Endometrial microvascular endothelial cells (primary cell): ENCODE measurements around the gene THBS4. TPM values are rescaled to one million over a fixed set of nuclear protein-coding genes. Genes with fewer than 3 reads are reported as not detected.
"Not testable (repeated sequence)": the region's sequence is repeated elsewhere in the genome, so short reads cannot be mapped to it uniquely, and the experiment has no call there.

Experiments used
- in situ Hi-C: cut with HindIII; loops from 2 replicates; pipeline ENCODE4 v1.10.0; 2017; ENCODE audit warnings: low sequenced_read_pairs, low pct_unique_long_range_greater_than_20kb; ENCODE audit errors: inconsistent ontology term
- total RNA-seq: library from RNA; depleted of rRNA; stranded (reverse); fragments of >200 nt; gene quantifications from one replicate; pipeline ENCODE4 v1.2.3, GENCODE V29; 2015; ENCODE audit errors: inconsistent ontology term

THBS4 gene
- total RNA-seq, 1 donor from 2014 or later: not detected

DNA sequence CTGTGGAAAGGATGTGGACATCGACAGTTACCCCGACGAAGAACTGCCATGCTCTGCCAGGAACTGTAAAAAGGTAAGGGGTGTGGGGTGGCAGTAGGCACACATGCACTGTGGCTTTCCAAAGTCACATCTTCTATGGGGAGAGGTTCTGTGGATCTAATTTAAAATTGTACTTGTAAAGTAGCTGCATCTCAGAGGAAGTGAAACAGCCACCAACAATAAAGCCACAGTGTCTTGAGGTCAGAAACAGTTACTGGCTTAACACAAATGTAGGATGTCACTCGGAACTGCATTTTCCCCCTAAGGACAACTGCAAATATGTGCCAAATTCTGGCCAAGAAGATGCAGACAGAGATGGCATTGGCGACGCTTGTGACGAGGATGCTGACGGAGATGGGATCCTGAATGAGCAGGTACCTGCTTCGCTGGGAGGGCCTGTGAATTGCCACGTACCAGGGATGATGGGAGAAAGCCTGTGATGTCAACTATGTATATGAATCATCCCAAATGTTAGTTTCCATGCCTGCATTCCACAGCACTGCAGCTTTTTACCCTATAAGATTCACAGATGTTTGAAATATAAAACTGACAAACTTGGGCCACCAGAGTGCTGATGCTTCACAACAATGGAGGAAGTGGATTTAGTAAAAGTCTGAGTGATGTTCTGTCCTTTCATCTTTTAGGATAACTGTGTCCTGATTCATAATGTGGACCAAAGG, 35.3 kb downstream of the THBS4 start:
- in situ Hi-C loops: no loop called here

DNA sequence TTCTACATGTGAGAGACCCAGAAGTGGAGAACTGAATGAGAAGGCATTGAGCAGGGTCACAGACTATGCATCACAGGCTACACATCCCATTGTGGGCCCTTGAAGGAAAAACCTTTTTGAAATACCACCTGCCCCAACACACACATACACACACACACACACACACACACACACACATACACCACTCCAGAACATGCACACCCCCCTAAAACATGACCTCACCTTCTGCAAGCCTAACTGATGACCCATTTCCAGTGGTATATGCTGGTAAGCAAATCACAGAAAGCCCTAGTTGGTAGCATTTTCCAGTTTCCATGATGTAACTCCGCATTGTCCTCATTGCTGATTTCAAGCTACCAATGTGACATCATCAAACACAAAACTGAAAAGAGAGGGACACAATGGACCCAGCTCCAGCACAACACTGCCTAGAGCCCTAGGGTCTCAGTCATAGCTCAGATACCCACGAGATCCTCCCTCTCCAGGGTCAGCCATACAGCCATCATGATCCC, 36.4 kb downstream of the THBS4 start:
- in situ Hi-C loops: no loop called here

DNA sequence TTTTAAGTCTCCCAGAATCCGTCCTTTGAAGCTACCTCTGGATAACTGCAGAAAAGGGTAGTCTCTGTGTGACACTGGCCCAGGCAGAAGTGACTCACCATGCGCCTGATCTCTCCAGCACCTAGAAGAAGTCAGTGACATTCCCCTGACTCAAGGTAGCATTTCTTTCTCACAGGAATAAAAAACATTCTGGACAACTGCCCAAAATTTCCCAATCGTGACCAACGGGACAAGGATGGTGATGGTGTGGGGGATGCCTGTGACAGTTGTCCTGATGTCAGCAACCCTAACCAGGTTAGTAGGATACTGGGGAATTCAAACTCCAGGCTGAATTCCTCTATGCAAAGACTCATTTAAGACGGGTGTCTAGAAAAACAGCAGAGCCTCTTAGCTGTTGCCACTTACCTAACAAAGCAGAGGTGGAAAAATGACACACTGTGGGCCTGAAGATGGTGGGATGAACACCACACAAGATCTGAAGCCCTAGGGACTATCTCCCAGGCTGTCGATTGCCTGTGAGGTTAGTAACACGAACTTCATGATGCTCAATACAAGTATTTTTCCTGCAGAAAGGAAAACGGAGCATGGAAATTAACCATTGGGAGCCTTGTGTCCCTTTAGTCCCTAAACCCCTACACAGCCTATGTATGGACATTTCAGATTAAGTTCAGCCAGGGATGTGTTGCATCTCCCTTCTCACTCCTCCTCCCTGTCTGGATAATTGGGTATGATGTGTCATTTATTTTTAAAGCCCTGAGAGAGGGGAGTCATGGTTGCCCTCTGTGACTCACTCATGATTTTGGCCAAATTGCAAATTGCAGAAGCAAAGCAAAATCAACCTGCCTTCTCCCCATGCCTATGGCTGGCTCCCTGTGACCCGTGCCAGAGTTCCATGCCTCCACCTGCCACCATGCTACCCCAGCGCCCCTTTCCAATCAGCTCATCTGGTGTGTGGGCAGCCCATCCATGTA, 37.2 kb downstream of the THBS4 start:
- in situ Hi-C loops: no loop called here

DNA sequence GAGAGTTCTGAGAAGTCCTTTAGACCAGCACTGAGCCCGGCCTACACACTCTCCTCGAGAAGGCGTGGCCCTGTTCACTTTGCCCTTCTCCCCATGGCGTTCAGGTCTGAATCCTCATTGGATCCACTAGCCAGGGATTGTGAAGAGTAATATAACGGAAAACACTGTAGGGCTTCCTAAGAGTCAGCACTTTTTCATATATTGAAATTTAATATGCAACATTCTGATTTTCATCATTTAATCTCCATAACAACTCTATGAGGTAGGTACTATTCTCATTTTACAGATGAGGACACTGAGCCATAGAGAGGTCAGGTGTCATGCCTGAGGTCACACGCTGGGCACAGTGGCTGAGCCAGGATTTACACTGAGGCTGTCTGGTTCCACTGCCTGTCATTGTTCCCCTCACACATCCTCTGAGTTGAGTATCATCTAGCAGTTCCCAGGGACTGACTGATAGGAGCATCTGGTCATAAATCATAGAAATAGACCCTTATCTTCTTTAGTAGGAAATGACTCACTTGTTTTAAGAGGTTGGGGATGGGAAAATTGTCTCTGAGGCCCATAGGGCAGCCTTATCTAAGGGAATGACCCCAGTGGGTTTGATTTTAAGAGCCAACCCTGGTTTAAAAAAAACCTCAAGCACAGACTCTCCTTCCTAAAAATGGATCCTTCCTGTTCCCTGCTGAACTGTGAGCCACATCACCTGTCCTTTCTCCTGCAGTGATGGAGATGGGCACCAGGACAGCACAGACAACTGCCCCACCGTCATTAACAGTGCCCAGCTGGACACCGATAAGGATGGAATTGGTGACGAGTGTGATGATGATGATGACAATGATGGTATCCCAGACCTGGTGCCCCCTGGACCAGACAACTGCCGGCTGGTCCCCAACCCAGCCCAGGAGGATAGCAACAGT, 41.2 kb downstream of the THBS4 start:
- in situ Hi-C loops: no loop called here

DNA sequence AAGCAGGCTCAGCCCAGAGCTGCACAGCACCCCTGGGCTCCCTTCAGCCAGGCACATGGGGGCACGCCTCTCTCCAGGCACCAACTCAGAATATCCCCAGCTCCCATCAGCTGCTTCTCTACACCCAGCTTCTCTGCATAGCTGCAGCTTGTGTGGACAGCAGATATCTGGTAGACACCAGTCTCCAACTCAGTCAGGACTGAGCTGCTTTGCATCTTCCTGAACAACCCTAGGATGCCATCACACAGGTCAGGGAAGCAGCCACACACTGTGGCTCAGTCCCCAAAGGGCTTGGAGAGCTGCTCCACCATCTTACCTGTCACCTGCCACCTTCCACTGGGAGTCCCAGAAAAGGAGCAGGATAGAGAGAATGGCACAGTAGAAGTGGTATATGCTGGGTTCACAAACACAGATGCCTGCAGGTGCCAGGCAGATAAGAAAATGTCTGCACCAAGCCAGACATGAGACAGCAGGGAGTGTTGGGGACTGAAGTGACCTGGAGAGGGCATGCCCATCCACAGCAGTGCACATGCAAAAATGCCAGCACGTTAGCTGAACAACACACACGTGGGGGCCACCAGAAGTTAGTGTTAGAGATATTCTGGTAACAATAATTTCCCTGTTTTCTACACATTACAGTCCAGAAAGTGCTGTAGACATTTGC, 42.0 kb downstream of the THBS4 start:
- in situ Hi-C loops: no loop called here

DNA sequence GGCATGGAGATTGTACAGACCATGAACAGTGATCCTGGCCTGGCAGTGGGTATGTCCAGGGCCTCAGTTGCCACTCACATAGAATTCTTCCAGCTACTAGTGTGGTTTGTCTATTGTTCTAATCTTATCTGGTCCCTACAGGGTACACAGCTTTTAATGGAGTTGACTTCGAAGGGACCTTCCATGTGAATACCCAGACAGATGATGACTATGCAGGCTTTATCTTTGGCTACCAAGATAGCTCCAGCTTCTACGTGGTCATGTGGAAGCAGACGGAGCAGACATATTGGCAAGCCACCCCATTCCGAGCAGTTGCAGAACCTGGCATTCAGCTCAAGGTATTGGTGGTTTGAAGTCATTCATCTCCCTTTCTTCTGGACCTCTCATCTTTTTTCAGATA, 43.8 kb downstream of the THBS4 start:
- in situ Hi-C loops: no loop called here

DNA sequence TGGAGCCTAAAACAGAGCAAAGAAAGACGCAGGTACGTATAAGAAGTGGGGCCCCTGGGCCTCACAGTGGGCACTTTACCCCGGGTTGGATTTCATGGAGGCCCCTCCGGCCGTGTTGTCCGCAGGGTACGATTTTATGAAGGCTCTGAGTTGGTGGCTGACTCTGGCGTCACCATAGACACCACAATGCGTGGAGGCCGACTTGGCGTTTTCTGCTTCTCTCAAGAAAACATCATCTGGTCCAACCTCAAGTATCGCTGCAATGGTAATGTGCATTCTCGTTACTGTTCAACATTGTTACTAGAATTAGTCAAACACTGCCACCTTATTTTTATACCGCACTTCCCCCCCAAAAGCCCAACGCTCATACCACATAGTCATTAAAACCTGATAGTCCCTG, 47.1 kb downstream of the THBS4 start:
- in situ Hi-C loops: no loop called here

DNA sequence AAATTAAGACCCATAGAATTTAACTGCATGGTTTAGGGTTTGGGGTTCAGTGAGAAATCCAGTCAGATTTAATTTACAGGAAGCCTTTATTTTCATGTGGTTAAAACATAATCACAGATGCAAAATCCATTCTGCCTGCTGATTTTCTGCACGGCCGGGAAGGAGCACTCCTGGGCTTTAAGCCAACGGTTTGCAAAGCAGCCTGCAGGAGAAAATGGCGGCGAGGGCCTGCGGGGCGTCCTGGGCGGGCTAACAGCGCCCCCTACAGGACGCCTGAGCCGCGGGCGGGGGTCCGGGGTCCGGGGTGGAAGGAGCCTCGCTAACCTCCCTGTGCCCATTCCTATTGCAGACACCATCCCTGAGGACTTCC, 47.6 kb downstream of the THBS4 start:
- in situ Hi-C loops: no loop called here

DNA sequence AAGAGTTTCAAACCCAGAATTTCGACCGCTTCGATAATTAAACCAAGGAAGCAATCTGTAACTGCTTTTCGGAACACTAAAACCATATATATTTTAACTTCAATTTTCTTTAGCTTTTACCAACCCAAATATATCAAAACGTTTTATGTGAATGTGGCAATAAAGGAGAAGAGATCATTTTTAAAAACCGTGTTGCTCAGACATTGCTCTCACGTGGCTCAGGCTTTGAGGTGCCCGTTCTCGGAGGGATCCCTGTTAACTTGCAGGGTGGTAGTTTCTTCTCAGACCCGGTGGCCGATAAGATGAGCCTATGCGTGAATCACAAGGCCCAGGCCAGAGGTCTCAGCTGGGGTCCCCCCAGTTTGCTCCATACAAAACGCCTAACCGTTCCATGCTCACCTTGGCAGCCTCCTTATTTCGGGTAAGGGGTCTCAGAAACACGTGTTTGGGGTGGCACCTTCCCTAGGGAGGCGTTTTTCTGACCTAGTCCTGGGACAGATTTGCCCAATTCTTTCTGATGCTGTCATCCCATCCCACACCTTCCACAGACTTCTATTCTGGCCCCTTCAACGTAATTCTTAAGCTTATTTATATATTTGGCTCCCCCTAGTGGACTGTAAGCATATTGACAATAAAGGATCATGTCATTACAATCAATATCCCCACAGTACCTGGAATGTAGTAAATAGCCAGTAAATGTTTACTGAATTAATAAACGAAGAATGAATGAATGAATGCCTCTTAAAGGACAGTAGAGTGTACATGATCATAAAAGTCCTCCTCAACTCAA, 48.1 kb downstream of the THBS4 start:
- in situ Hi-C loops: no loop called here

DNA sequence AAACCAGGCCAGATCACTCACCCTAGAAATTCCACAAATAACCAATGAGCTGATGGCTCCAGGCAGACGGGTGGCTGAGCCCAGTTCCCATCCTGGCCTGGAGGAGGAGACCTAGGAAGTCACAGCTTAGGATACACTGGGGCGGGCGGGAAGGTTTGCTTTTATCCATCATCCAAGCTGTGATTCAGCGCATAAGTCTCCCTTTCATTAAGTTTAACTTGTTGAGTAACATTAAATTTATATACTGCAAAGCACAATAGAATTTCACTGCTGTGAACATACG, 55.7 kb downstream of the THBS4 start:
- in situ Hi-C loops: no loop called here

DNA sequence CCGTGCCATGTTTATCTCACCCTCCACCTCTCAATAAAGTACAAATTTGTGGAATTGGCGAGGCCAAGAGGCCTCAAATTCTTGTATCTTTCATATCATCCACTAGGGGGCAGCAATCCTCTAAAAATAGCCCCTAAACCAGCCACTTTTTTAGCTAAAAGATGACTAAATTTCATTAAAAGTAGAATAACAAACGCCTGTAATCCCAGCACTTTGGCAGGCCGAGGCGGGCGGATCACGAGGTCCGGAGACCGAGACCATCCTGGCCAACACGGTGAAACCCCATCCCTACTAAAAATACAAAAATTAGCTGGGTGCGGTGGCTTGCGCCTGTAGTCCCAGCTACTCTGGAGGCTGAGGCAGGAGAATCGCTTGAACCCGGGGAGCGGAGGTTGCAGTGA, 56.6 kb downstream of the THBS4 start:
- in situ Hi-C loops: not testable (repeated sequence)

DNA sequence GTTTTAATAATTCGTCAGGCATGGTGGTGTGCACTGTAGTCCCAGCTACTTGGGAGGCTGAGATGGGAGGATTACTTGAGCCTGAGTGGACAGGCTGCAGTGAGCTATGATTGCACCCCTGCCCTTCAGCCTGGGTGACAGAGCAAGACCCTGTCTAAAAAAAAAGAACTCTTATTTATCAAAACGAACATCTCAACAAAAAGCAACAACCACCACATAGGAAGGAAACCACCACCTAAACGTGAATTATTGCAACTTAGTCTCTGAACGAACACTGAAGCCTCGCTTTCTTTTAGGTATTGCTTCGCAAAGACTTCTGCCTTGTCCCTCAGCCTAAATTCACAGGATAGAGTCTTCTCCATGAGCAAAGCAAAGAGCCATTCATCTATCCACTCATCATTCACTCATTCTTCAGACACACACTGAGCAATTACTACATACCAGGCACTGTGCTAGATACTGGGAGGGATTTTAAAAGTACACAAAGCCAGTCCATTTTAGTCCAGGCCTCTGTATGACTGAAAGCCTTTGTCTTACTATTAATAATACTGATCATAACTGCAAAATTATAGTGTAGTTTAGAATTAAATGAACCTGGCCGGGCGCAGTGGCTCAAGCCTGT, 57.4 kb downstream of the THBS4 start:
- in situ Hi-C loops: no loop called here

DNA sequence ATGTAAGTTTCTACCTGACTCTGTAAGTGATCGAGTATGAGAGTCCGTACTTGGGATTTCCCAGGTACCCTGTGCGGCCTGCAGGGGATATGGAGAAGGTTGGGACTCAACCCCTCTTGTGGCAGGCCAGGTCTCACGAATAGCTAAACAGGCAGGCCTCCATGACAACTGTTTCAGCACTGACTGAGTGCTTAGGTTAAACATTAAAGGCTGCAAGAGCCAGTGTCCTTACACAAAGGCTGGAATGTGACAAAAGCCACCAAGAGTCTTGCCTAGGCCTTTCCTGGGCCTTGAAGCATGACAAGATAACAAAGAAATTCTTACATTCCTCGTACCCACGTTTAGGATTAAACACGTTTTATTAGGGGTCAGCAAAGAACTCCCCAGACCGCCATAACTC, 58.6 kb downstream of the THBS4 start:
- in situ Hi-C loops: no loop called here

DNA sequence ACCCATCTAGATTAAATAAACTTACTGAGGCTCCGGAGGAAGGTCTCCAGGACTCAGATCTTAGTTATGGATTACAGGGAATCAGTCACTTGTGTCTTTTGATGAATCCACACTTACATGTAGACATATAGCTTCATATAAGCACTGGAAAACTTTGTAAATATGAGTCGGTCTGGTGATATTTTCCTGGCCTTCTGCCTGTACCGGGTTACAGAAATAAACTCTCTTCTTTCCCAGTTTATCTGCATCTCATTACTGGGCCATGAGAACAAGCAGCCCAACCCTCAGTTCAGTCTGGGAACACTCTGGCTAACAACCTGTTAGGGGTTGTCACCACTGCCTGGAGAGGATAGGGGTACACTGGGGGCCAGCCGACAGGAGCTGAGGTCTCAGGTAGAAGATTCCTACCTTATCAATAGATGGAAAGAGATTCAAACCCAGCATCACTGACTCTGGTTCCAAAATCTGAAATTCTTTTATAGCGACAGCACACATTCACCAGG, 59.1 kb downstream of the THBS4 start:
- in situ Hi-C loops: no loop called here

DNA sequence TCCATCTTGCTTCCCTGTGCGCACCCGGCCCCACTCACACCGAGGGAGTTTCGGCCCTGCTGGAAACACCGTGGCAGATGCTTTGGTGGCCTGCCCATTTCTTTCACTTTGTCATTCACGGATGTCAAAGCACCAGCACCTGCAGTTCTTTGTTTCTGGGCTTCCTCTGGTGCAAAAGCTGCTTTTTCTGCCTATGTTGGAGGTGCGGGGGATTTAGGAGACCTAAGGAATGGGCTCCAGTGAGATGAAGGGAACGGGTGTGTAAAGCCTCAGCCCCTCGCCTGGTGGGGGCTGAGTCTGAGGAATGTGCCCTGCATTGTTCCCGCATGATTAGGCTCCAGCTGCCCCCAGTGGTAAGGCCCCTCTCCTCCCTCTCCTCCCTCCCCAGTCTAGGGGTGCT, 62.3 kb downstream of the THBS4 start:
- in situ Hi-C loops: no loop called here

DNA sequence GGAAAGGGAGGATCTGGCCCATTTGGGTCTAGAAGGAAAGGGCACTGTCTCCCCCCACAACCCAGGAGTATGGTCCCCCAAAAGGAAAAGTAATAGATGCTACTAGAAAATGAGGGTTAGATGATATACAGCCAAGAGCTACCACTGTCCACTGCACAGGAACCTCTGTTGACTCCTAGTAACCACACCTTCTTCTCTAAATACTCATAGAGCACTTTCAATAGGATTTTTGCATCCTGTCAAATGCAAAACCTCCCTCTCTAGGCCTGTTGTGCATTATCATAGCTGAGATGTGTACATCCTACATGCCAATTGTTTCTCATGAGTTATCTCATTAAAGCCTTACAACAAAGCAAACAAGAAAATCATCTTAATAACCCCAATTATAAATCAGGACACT, 66.8 kb downstream of the THBS4 start:
- in situ Hi-C loops: no loop called here

DNA sequence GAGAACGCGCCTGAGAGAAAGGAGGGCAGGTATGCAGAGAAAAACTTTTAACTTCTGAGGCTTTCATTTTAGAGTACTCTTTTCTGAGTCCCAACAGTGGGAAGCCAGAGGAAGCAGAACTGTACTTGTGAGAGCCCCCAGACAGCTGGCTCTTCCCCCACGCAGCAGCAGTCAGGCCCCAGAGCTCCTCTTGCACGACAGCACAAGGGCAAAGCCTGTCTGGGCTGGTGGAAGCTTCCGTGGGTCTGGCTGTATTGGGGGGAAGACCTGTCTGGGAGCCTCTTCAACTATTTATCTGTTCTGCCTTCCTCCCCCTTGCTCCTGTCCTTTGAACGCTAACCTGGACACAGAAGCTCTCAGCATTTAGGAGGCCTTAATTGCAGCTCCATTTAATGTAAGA, 68.2 kb downstream of the THBS4 start:
- in situ Hi-C loops: no loop called here
